PFSK-1 (cell line): ENCODE results near the gene TIAM1.

Experiments
- FOXP2 ChIP-seq: optimal IDR thresholded peaks from 2 replicates; pipeline ENCODE3; 2011; ENCODE audit warnings: borderline replicate concordance, control low read depth, inconsistent platforms; ENCODE audit not compliant: insufficient read depth; ENCODE audit errors: extremely low read length, extremely low read depth
- POLR2AphosphoS5 ChIP-seq: IDR thresholded peaks from 2 replicates; pipeline ENCODE4 v1.6.1; 2012; ENCODE audit warnings: low read depth, mild to moderate bottlenecking, control low read depth, low read length, moderate library complexity
- SIN3A ChIP-seq: IDR thresholded peaks from 2 replicates; pipeline ENCODE4 v1.6.1; 2012; ENCODE audit warnings: mild to moderate bottlenecking, low read length, moderate library complexity, borderline replicate concordance; ENCODE audit not compliant: insufficient read depth
- TAF1 ChIP-seq: IDR thresholded peaks from 2 replicates; pipeline ENCODE4 v1.6.1; 2012; ENCODE audit warnings: low read length, control low read depth, borderline replicate concordance; ENCODE audit not compliant: insufficient read depth
- TF ChIP-seq, protein P1 (sequence below), 2 experiments: IDR thresholded peaks; 2 replicates each; pipeline versions ENCODE4 v1.6.1 to v1.8.0; 2011 to 2012; ENCODE audit warnings: low read depth in 2 of 2, low read length in 2 of 2, control low read depth in 1 of 2, inconsistent platforms in 1 of 2, mild to moderate bottlenecking in 1 of 2, moderate library complexity in 1 of 2; ENCODE audit not compliant: insufficient read depth in 1 of 2

TIAM1 gene

DNA sequence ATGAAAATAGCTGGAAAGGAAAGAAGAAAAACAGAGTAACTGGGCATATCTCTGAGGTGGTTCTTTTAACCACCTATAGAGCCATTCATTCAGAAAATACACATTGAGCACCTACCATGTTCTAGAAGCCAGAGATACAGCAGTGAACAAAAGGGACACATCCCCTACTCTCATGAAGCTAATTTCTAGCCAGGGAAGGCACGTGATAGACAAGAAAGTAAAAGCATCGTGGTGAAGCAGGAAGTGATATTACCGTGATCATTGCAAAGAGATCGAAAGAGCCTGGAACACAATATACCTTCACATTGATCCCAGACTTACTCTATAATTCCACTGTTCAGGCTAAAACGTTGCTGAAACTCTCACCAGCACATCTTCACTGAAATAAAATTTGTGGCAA is 76.0 kb downstream of the TIAM1 start:
- TF ChIP-seq POLR2AphosphoS5 (no peak), FOXP2 (no peak), TAF1 (no peak), SIN3A (no peak)

DNA sequence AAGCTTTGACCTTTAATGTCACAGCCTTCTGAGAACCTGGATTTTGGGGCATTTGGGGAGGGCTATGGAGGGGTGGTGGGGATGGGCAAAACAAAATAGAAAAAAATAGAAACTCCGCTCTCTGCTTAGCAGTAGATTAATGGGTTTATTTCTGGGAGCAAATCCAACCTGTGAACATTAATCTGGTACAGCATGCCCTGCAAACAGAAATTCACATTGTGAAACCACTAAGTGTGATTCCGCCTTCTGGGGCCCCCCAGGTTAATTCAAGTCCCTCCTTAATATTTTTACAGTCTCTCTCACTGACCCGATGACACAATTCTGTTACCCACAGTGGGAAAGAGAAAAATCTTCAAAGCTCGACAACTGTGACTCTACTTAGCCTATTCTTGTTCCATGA is 76.4 kb downstream of the TIAM1 start:
- TF ChIP-seq SIN3A = no peak
- TF ChIP-seq POLR2AphosphoS5 = no peak
- TF ChIP-seq TAF1 = no peak
- TF ChIP-seq FOXP2 = no peak

DNA sequence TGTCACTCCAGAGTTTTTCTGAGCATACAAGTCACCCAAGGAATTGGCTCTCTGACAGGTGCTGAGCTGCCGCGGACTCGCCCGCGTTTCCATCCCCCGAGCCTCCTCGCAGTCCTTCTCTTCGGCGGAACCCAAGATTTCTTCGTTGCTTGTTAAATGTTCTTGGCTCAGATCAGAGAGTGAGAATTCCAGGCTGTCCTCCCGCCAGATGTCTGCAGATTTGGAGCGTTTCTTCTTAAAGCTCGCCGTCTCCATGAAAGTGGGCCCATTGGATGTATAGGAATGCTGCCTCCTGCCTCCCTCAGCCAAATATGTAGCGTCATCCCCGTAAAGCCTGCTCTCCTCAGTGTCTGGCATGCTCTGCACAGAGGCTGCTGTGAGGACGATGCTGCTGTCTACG is 77.8 kb downstream of the TIAM1 start:
- TF ChIP-seq, protein P1, sequence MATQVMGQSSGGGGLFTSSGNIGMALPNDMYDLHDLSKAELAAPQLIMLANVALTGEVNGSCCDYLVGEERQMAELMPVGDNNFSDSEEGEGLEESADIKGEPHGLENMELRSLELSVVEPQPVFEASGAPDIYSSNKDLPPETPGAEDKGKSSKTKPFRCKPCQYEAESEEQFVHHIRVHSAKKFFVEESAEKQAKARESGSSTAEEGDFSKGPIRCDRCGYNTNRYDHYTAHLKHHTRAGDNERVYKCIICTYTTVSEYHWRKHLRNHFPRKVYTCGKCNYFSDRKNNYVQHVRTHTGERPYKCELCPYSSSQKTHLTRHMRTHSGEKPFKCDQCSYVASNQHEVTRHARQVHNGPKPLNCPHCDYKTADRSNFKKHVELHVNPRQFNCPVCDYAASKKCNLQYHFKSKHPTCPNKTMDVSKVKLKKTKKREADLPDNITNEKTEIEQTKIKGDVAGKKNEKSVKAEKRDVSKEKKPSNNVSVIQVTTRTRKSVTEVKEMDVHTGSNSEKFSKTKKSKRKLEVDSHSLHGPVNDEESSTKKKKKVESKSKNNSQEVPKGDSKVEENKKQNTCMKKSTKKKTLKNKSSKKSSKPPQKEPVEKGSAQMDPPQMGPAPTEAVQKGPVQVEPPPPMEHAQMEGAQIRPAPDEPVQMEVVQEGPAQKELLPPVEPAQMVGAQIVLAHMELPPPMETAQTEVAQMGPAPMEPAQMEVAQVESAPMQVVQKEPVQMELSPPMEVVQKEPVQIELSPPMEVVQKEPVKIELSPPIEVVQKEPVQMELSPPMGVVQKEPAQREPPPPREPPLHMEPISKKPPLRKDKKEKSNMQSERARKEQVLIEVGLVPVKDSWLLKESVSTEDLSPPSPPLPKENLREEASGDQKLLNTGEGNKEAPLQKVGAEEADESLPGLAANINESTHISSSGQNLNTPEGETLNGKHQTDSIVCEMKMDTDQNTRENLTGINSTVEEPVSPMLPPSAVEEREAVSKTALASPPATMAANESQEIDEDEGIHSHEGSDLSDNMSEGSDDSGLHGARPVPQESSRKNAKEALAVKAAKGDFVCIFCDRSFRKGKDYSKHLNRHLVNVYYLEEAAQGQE (IDR thresholded peaks at IDR 0.05; ENCODE audit: insufficient read depth in 1 of 2, low read depth in 2 of 2, low read length in 2 of 2) = no peak
- TF ChIP-seq SIN3A = no peak
- TF ChIP-seq POLR2AphosphoS5 = no peak
- no peak for TF ChIP-seq TAF1
- TF ChIP-seq FOXP2 = no peak

DNA sequence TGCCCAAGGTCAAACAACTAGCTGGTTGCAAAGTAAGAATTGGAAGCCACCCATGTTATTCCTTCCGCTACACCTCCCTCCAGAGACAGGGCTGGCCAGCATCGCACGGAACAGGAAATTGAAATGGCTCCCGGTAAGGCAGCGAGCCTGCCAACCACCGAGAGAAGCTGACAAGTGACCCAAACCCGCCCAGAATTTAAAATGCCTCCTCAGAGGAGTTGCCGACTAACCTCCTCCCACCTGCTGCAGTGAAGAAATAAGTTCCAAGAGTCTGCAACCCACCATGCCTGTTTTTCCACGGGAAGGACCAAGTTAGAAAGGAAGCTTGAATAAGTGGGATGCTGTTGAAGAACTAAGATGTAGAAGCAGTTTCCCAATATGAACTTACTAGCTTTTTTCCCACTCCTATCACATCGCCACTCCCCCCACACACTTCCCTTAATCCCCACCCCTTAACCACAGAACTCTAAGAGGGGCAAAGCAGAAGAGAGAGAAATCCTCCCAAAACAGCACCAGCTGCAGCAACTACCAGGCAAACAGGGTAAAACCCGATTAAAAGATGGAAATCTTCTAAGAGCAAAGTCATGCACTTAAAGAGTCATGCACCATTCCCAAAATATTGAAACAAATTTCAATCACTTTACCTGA is 78.6 kb downstream of the TIAM1 start:
- TF ChIP-seq SIN3A (no peak), TAF1 (no peak), FOXP2 (no peak)
- TF ChIP-seq, protein P1 (IDR thresholded peaks at IDR 0.05; ENCODE audit: insufficient read depth in 1 of 2, low read depth in 2 of 2, low read length in 2 of 2) = no peak

DNA sequence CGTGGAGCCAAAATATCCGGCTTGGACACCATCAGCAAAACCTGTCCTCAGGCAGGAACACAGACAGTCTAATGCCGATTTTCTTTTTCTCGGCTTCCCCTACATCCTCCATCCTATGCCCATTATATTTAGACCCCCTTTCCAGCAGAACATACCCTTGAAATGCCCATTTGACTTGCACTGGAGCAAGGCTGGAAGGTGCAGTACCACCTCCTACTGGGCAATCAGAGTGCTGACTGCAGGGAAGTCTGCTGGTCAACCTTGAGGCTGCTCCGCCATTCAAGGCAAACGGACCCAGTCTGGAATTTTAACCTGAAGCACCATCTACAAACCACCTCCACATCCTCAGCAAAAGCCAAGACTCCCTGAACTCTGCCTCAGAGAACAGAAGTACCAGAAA is 79.5 kb downstream of the TIAM1 start:
- TF ChIP-seq, protein P1 (IDR thresholded peaks at IDR 0.05; ENCODE audit: insufficient read depth in 1 of 2, low read depth in 2 of 2, low read length in 2 of 2) = no peak

DNA sequence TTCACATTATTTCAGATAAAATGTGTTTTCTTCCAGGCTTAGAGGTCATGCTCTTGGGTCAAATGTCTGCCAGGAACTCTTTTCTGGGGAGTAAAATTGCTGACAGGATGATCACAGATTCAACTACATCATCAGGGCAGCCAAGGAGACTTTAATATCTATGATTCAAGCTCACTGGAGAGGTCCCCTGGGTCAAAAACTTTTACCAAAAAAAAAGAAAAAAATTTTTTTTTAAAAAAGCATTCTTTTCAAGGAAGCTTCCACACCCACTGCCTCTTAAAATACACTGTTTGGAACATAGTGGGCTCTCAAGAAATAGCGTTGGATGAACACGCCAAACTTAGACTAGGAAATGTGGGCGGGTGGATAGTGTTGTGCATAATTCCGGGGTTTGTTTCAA is 81.3 kb downstream of the TIAM1 start:
- TF ChIP-seq SIN3A (no peak), POLR2AphosphoS5 (no peak), TAF1 (no peak), FOXP2 (no peak)
- TF ChIP-seq, protein P1 (IDR thresholded peaks at IDR 0.05; ENCODE audit: insufficient read depth in 1 of 2, low read depth in 2 of 2, low read length in 2 of 2) = no peak
